ENCODE data around the gene TFAP2B.
A peak's percentile ranks its signal among the peaks of the same experiment; 100 is the strongest.

Gene TFAP2B

DNA sequence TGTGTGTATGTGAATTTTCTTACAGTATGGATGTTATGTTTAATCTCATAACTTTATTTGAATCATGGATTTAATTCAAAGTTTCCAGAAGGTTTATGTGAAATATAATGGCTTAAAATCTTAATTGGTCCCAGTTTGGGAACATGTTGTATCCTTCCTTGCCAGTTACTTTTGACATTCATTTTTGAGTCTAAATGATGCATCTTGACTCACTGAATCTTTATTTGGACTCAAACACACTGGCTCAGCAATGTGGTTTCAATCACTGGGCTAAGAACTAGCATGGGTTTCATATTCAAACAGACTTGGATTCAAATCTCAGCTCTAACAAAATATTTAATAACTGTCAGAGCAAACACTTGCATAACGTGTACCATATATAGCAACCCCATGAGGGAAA is 25.9 kb upstream of the TFAP2B start:
- Histone ChIP-seq H3K27me3 (no peaks in the 10 kb centered on the region), H3K4me1 (no peaks in the 10 kb centered on the region), H3K27ac (no peak overlapping the region), H3K9me3 (no peaks in the 10 kb centered on the region), H3K36me3 (no peaks in the 10 kb centered on the region), H3K4me3 (no peak overlapping the region)
- TF ChIP-seq, protein P1, sequence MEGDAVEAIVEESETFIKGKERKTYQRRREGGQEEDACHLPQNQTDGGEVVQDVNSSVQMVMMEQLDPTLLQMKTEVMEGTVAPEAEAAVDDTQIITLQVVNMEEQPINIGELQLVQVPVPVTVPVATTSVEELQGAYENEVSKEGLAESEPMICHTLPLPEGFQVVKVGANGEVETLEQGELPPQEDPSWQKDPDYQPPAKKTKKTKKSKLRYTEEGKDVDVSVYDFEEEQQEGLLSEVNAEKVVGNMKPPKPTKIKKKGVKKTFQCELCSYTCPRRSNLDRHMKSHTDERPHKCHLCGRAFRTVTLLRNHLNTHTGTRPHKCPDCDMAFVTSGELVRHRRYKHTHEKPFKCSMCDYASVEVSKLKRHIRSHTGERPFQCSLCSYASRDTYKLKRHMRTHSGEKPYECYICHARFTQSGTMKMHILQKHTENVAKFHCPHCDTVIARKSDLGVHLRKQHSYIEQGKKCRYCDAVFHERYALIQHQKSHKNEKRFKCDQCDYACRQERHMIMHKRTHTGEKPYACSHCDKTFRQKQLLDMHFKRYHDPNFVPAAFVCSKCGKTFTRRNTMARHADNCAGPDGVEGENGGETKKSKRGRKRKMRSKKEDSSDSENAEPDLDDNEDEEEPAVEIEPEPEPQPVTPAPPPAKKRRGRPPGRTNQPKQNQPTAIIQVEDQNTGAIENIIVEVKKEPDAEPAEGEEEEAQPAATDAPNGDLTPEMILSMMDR (IDR thresholded peaks at IDR 0.05) = no peak
- intact Hi-C loops (cut with DNase I; ENCODE audit: low total_unique reads) = no loop called here
- DNase-seq = no peak

DNA sequence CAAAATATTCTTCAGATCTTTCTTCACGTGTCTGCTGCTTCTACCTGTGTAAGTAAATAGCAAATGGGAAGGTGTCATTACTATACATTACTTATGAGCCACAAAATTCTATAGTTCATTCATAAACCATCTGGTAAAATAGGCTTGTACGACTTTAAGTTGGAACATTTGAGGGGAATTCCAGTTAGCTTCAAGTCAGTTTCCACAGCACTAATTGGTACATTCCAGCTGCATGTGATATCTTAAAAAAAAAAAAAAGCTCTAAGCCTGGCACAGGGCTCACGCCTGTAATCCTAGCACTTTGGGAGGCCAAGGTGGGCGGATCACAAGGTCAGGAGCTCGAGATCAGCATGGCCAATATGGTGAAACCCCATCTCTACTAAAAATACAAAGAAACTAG is 23.1 kb upstream of the TFAP2B start:
- no peaks in the 10 kb centered on the region for H3K36me3 ChIP-seq
- DNase-seq = no peak
- H3K27me3 ChIP-seq = no peaks in the 10 kb centered on the region
- no peak overlapping the region for H3K27ac ChIP-seq
- intact Hi-C loops (cut with DNase I; ENCODE audit: low total_unique reads) = no loop called here
- H3K9me3 ChIP-seq = no peaks in the 10 kb centered on the region
- H3K4me3 ChIP-seq = no peak overlapping the region
- H3K4me1 ChIP-seq = no peaks in the 10 kb centered on the region
- TF ChIP-seq, protein P1 (IDR thresholded peaks at IDR 0.05) = no peak

DNA sequence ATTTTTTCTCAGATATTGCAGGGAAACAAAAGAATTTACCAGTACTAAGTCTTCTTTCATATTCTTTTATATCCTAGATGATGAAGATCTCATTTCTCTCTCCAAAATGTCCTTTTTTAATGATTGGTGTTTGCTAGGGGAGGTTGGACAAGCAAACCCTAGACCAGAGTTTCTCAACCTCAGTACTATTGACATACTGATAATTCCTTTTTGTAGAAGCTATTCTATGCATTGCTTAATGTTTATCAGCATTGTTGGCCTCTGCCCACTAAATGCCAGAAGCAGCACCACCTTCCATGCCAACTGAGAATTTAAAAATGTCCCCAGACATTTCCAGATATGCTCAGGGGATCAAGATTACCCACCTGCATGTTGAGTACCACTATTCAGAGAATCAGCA is 14.4 kb upstream of the TFAP2B start:
- H3K27ac ChIP-seq = no peak overlapping the region
- no peaks in the 10 kb centered on the region for H3K4me1 ChIP-seq
- H3K36me3 ChIP-seq = no peaks in the 10 kb centered on the region
- TF ChIP-seq, protein P1 (IDR thresholded peaks at IDR 0.05) = no peak
- DNase-seq = no peak
- no peaks in the 10 kb centered on the region for H3K9me3 ChIP-seq
- intact Hi-C loops (cut with DNase I; ENCODE audit: low total_unique reads) = no loop called here
- H3K4me3 ChIP-seq = no peak overlapping the region
- peaks cover 0 to 2% of the 10 kb centered on the region in 2 donors for H3K27me3 ChIP-seq

DNA sequence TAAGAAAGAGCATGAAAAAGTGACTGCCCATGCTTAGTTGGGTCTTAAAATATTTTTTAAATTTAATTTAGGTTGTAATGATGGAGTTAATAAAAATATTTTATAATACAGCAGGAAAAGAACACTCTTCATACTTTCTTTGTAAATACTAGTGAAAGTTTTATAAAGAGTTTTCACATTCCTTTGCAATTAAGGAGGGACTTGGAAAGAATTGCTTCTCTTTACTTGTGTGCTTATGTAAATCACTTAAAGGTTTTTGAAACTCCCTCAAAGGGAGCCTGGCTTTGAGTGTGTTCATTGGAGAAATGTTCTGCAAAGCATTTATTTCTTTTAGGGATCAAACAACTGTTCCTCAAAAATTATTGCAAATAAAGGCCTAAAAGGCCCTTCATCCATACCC is 11.6 kb upstream of the TFAP2B start:
- Histone ChIP-seq H3K36me3 (no peaks in the 10 kb centered on the region), H3K27me3 (peaks cover 0 to 6% of the 10 kb centered on the region in 2 donors), H3K4me1 (no peaks in the 10 kb centered on the region), H3K9me3 (no peaks in the 10 kb centered on the region), H3K4me3 (no peak overlapping the region), H3K27ac (no peak overlapping the region)
- no peak for DNase-seq
- TF ChIP-seq, protein P1 (IDR thresholded peaks at IDR 0.05) = no peak
- intact Hi-C loops (cut with DNase I; ENCODE audit: low total_unique reads) = no loop called here

DNA sequence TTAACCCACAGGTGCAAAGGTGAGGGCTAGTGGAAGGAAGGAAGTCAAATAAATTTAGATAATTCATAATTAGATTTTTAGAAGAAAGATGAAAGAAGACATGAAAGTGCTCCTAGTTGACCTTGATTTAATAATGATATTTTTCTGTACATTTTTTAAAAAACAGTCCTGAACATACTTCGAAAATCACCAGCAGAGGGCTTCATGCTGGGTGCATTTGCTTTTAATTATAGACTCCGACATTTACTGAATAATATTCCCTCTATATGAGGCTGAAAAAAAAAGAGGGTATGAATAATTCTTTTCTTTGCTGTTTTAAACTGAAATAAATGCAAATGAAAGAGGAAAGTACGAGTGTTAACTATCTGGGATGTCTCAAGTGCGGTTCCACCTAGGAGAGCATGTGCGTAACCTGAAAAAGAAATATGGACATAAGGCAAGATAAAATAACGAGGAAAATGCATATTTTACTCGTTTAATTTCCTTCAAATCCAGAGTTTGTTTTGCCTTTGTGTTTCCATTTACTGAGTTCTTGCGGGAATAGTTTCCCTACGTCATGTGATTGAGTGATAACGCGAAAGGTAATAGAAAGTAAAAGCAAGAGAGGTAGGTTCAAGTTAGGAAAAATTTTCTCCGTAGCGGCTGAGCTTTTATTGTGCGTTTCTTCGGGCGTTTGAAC is 3.1 kb upstream of the TFAP2B start:
- intact Hi-C loops (cut with DNase I; ENCODE audit: low total_unique reads) = no loop called here
- Histone ChIP-seq H3K27me3 (peaks cover 0 to 77% of the 10 kb centered on the region in 2 donors), H3K36me3 (no peaks in the 10 kb centered on the region), H3K4me3 (peak overlapping the region; percentile 22 to 41), H3K27ac (no peak overlapping the region), H3K4me1 (peaks cover 0 to 18% (median 11%) of the 10 kb centered on the region in 4 donors), H3K9me3 (no peaks in the 10 kb centered on the region)
- TF ChIP-seq, protein P1 (IDR thresholded peaks at IDR 0.05) = no peak
- DNase-seq = no peak
